GM23338 (cell line): ENCODE data around the gene ARHGEF10L. TPM values are rescaled to one million over a fixed set of nuclear protein-coding genes. Genes with fewer than 3 reads are reported as not detected.

Source experiments
- ATAC-seq: fragments of 200-7000 bp; cut with Tn5 transposase; 3 replicates; pipeline ENCODE4 v1.9.1; 2020
- DNase-seq: peaks from one replicate; pipeline ENCODE4 v3.0.0-alpha.2; 2015; ENCODE audit warnings: low spot score
- H2AFZ ChIP-seq: fragments of 200-600 bp; sonication (generic); 2 replicates; pipeline ENCODE4 v1.8.0; 2016; ENCODE audit warnings: antibody characterized with exemption, mild to moderate bottlenecking, moderate library complexity
- H3F3A ChIP-seq: fragments of 200-600 bp; sonication (generic); replicated peaks from 2 replicates; pipeline ENCODE4 v1.8.0; 2017; ENCODE audit warnings: antibody characterized with exemption, mixed run types, low read depth
- H3K27ac ChIP-seq: fragments of 200-600 bp; sonication (generic); 2 replicates; pipeline ENCODE4 v1.6.1; 2016; ENCODE audit warnings: low read depth
- H3K27me3 ChIP-seq: fragments of 200-600 bp; sonication (generic); 2 replicates; pipeline ENCODE4 v1.8.0; 2016; ENCODE audit warnings: mild to moderate bottlenecking, mixed run types, moderate library complexity; ENCODE audit not compliant: insufficient read depth
- H3K36me3 ChIP-seq: fragments of 200-600 bp; sonication (generic); 2 replicates; pipeline ENCODE4 v1.8.0; 2016; ENCODE audit warnings: mild to moderate bottlenecking; ENCODE audit not compliant: insufficient read depth
- H3K4me1 ChIP-seq: fragments of 200-600 bp; sonication (generic); 2 replicates; pipeline ENCODE4 v1.8.0; 2016; ENCODE audit warnings: mild to moderate bottlenecking, moderate library complexity; ENCODE audit not compliant: insufficient read depth
- H3K4me2 ChIP-seq: fragments of 200-600 bp; sonication (generic); 2 replicates; pipeline ENCODE4 v1.7.1; 2017; ENCODE audit warnings: mixed run types
- H3K4me3 ChIP-seq: fragments of 200-600 bp; sonication (generic); 2 replicates; pipeline ENCODE4 v1.6.1; 2016; ENCODE audit warnings: mixed run types
- H3K79me2 ChIP-seq: fragments of 200-600 bp; sonication (generic); replicated peaks from 2 replicates; pipeline ENCODE4 v1.8.0; 2017; ENCODE audit warnings: mild to moderate bottlenecking; ENCODE audit not compliant: insufficient read depth
- H3K9me2 ChIP-seq: fragments of 200-600 bp; sonication (generic); 2 replicates; pipeline ENCODE4 v1.8.0; 2017; ENCODE audit not compliant: insufficient read depth
- H4K20me1 ChIP-seq: fragments of 200-600 bp; sonication (generic); replicated peaks from 2 replicates; pipeline ENCODE4 v1.8.0; 2017; ENCODE audit warnings: mild to moderate bottlenecking; ENCODE audit not compliant: insufficient read depth
- H3K27ac Mint-ChIP-seq: 2 replicates; pipeline ENCODE4 v1.8.0; 2020; ENCODE audit warnings: inconsistent platforms, mild to moderate bottlenecking, moderate library complexity, mixed read lengths
- H3K27me3 Mint-ChIP-seq: 3 replicates; pipeline ENCODE4 v1.8.0; 2022; ENCODE audit warnings: low read depth, mild to moderate bottlenecking, moderate library complexity, mixed read lengths, inconsistent platforms; ENCODE audit not compliant: insufficient read depth, poor library complexity
- H3K36me3 Mint-ChIP-seq: 3 replicates; pipeline ENCODE4 v1.8.0; 2021; ENCODE audit warnings: low read depth, mild to moderate bottlenecking, inconsistent platforms, moderate library complexity, mixed read lengths
- H3K4me1 Mint-ChIP-seq: 3 replicates; pipeline ENCODE4 v1.8.0; 2020; ENCODE audit warnings: mild to moderate bottlenecking, inconsistent platforms, mixed read lengths
- H3K4me3 Mint-ChIP-seq: 3 replicates; pipeline ENCODE4 v1.8.0; 2021; ENCODE audit warnings: moderate library complexity, mild to moderate bottlenecking, inconsistent platforms, mixed read lengths
- H3K9me3 Mint-ChIP-seq: 3 replicates; pipeline ENCODE4 v1.8.0; 2020; ENCODE audit warnings: moderate library complexity, mild to moderate bottlenecking, inconsistent platforms, mixed read lengths
- CREB1 ChIP-seq: fragments of 250-450 bp; sonication (Bioruptor Pico); IDR thresholded peaks from 2 replicates; pipeline ENCODE4 v1.5.0; 2020; ENCODE audit warnings: low read depth, mild to moderate bottlenecking, moderate library complexity
- EZH2phosphoT487 ChIP-seq: fragments of 200-600 bp; sonication (generic); IDR thresholded peaks from one replicate; pipeline ENCODE4 v1.8.1; 2018; ENCODE audit warnings: antibody characterized with exemption; ENCODE audit not compliant: unreplicated experiment
- JUNB ChIP-seq: IDR thresholded peaks from one replicate; pipeline ENCODE4 v1.6.1; 2016; ENCODE audit warnings: antibody characterized with exemption; ENCODE audit not compliant: unreplicated experiment
- NANOG ChIP-seq: IDR thresholded peaks from 2 replicates; pipeline ENCODE4 v1.6.1; 2016; ENCODE audit warnings: antibody characterized with exemption, borderline replicate concordance
- REST ChIP-seq: IDR thresholded peaks from one replicate; pipeline ENCODE4 v1.6.1; 2018; ENCODE audit warnings: antibody characterized with exemption; ENCODE audit not compliant: unreplicated experiment
- STAT1 ChIP-seq: IDR thresholded peaks from one replicate; pipeline ENCODE4 v1.6.1; 2016; ENCODE audit warnings: antibody characterized with exemption; ENCODE audit not compliant: unreplicated experiment
- ZNF331 ChIP-seq: fragments of 250-450 bp; sonication (Bioruptor Pico); IDR thresholded peaks from 2 replicates; pipeline ENCODE4 v1.5.0; 2020; ENCODE audit warnings: low read depth, mild to moderate bottlenecking, moderate library complexity
- polyA plus RNA-seq: library from polyadenylated mRNA; unstranded; fragments of >200 nt; fragmentation: Nextera tagmentation; extraction: Ambion mirVana; gene quantifications from 2 replicates; pipeline ENCODE4 v1.2.1, GENCODE V29; 2016
- total RNA-seq: library from RNA; depleted of rRNA; stranded (reverse); fragments of >200 nt; shearing (Covaris generic); gene quantifications from 2 replicates; pipeline ENCODE4 v1.2.3, GENCODE V29; 2014
- TF ChIP-seq, protein P1 (sequence below): fragments of 250-450 bp; sonication (Bioruptor Pico); IDR thresholded peaks from 2 replicates; pipeline ENCODE4 v1.5.0; 2020; ENCODE audit warnings: mild to moderate bottlenecking, moderate library complexity
- TF ChIP-seq, protein P2 (sequence below): IDR thresholded peaks from 2 replicates; pipeline ENCODE4 v1.6.1; 2016; ENCODE audit warnings: antibody characterized with exemption

ARHGEF10L gene
- total and polyA plus RNA-seq, 2 experiments from 2014 or later = 12.1 to 46.8 TPM

GRCh38 chr1:17581389-17582123 lies 42.1 kb downstream of the ARHGEF10L start:
- Mint-ChIP-seq H3K27ac (peak overlapping the region; percentile 56; the same call in 1 of the 2 replicates), H3K36me3 (peaks cover 5% of the 10 kb centered on the region; the same call in 2 of the 3 replicates), H3K4me1 (peaks cover 62% of the 10 kb centered on the region), H3K27me3 (peaks cover 17% of the 10 kb centered on the region), H3K9me3 (no peaks in the 10 kb centered on the region), H3K4me3 (no peak overlapping the region)
- DNase-seq (no peak), ATAC-seq (peak; percentile 10; the same call in 1 of the 3 replicates)
- H3K9me2 ChIP-seq = no peaks in the 10 kb centered on the region
- H2AFZ ChIP-seq = no peak overlapping the region
- H3F3A ChIP-seq = peaks cover 5% of the 10 kb centered on the region; the same call in 1 of the 2 replicates
- no peak overlapping the region for H3K4me3 ChIP-seq
- H3K27ac ChIP-seq = peak overlapping the region; percentile 84; the same call in 1 of the 2 replicates
- H3K79me2 ChIP-seq = peaks cover 41% of the 10 kb centered on the region
- H3K4me2 ChIP-seq = no peak overlapping the region
- H4K20me1 ChIP-seq = peaks cover 10% of the 10 kb centered on the region; the same call in 1 of the 2 replicates
- TF ChIP-seq ZNF331 = no peak
- TF ChIP-seq REST = no peak
- no peak for TF ChIP-seq EZH2phosphoT487
- TF ChIP-seq JUNB = no peak
- no peak for TF ChIP-seq NANOG
- no peaks in the 10 kb centered on the region for H3K27me3 ChIP-seq
- 0 out of 2 replicates have a peak, but pooled peaks cover 6% of the 10 kb centered on the region for H3K36me3 ChIP-seq
- peaks cover 50% of the 10 kb centered on the region for H3K4me1 ChIP-seq

DNA sequence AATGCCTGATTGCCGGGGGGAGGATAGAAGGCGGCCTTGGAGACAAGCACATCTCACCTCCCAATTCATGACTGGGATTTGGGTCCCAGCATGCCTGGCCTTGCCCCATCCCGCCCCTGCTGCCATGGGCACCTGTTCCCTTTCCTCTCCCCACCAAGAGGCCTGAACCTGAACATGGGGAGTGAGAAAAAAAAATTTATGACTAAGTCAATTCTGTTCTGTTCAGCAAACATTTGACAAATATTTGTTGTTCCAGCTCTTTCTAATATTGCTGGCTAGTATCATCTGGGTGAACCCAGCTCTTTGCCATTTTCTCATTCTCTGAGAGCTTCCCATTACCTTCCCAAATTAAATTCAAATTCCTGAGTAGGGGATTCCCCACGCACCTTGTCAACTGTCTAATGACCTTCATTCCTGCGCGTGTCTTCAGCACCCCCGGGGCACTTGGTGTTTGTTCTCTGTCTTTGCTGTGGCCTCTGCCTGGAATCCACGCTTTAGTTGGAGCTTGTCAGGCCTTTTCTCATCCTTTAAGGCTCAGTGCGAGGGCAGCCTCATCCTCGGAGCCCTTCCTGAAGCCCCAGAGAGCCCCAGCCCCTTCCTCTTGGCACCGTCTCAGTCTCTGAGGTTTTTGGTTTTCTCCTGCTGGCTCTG lies 42.8 kb downstream of the ARHGEF10L start:
- Histone ChIP-seq H3K79me2 (peaks cover 34% of the 10 kb centered on the region), H3K9me2 (no peaks in the 10 kb centered on the region), H3K27ac (peak overlapping the region; percentile 84), H4K20me1 (peaks cover 8% of the 10 kb centered on the region; the same call in 1 of the 2 replicates), H3K4me3 (no peak overlapping the region), H3K27me3 (no peaks in the 10 kb centered on the region), H3K36me3 (0 out of 2 replicates have a peak, but pooled peaks cover 6% of the 10 kb centered on the region), H3K4me2 (no peak overlapping the region), H3F3A (peaks cover 11% of the 10 kb centered on the region), H2AFZ (no peak overlapping the region), H3K4me1 (peaks cover 56% of the 10 kb centered on the region)
- DNase-seq = no peak
- Mint-ChIP-seq H3K9me3 (no peaks in the 10 kb centered on the region), H3K4me3 (no peak overlapping the region), H3K36me3 (peaks cover 8% of the 10 kb centered on the region; the same call in 2 of the 3 replicates), H3K27me3 (peaks cover 20% of the 10 kb centered on the region), H3K27ac (peak overlapping the region; percentile 85), H3K4me1 (peaks cover 69% of the 10 kb centered on the region)
- ATAC-seq = no peak; the same call in 2 of the 3 replicates
- no peak for TF ChIP-seq EZH2phosphoT487
- no peak for TF ChIP-seq CREB1 (CRISPR knock-in tag)
- TF ChIP-seq, protein P1, sequence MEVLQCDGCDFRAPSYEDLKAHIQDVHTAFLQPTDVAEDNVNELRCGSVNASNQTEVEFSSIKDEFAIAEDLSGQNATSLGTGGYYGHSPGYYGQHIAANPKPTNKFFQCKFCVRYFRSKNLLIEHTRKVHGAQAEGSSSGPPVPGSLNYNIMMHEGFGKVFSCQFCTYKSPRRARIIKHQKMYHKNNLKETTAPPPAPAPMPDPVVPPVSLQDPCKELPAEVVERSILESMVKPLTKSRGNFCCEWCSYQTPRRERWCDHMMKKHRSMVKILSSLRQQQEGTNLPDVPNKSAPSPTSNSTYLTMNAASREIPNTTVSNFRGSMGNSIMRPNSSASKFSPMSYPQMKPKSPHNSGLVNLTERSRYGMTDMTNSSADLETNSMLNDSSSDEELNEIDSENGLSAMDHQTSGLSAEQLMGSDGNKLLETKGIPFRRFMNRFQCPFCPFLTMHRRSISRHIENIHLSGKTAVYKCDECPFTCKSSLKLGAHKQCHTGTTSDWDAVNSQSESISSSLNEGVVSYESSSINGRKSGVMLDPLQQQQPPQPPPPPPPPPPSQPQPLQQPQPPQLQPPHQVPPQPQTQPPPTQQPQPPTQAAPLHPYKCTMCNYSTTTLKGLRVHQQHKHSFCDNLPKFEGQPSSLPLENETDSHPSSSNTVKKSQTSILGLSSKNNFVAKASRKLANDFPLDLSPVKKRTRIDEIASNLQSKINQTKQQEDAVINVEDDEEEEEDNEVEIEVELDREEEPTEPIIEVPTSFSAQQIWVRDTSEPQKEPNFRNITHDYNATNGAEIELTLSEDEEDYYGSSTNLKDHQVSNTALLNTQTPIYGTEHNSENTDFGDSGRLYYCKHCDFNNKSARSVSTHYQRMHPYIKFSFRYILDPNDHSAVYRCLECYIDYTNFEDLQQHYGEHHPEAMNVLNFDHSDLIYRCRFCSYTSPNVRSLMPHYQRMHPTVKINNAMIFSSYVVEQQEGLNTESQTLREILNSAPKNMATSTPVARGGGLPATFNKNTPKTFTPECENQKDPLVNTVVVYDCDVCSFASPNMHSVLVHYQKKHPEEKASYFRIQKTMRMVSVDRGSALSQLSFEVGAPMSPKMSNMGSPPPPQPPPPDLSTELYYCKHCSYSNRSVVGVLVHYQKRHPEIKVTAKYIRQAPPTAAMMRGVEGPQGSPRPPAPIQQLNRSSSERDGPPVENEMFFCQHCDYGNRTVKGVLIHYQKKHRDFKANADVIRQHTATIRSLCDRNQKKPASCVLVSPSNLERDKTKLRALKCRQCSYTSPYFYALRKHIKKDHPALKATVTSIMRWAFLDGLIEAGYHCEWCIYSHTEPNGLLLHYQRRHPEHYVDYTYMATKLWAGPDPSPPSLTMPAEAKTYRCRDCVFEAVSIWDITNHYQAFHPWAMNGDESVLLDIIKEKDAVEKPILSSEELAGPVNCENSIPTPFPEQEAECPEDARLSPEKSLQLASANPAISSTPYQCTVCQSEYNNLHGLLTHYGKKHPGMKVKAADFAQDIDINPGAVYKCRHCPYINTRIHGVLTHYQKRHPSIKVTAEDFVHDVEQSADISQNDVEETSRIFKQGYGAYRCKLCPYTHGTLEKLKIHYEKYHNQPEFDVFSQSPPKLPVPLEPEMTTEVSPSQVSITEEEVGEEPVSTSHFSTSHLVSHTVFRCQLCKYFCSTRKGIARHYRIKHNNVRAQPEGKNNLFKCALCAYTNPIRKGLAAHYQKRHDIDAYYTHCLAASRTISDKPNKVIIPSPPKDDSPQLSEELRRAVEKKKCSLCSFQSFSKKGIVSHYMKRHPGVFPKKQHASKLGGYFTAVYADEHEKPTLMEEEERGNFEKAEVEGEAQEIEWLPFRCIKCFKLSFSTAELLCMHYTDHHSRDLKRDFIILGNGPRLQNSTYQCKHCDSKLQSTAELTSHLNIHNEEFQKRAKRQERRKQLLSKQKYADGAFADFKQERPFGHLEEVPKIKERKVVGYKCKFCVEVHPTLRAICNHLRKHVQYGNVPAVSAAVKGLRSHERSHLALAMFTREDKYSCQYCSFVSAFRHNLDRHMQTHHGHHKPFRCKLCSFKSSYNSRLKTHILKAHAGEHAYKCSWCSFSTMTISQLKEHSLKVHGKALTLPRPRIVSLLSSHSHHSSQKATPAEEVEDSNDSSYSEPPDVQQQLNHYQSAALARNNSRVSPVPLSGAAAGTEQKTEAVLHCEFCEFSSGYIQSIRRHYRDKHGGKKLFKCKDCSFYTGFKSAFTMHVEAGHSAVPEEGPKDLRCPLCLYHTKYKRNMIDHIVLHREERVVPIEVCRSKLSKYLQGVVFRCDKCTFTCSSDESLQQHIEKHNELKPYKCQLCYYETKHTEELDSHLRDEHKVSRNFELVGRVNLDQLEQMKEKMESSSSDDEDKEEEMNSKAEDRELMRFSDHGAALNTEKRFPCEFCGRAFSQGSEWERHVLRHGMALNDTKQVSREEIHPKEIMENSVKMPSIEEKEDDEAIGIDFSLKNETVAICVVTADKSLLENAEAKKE (CRISPR knock-in tag) = no peak
- TF ChIP-seq STAT1 = no peak
- TF ChIP-seq, protein P2, sequence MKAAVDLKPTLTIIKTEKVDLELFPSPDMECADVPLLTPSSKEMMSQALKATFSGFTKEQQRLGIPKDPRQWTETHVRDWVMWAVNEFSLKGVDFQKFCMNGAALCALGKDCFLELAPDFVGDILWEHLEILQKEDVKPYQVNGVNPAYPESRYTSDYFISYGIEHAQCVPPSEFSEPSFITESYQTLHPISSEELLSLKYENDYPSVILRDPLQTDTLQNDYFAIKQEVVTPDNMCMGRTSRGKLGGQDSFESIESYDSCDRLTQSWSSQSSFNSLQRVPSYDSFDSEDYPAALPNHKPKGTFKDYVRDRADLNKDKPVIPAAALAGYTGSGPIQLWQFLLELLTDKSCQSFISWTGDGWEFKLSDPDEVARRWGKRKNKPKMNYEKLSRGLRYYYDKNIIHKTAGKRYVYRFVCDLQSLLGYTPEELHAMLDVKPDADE = no peak
- no peak for TF ChIP-seq ZNF331
